HCT116 (cell line): ENCODE measurements around the gene SPIN1. TPM values are rescaled to one million over a fixed set of nuclear protein-coding genes. Genes with fewer than 3 reads are reported as not detected.

Experiments
- ATAC-seq: fragments of 200-7000 bp; cut with Tn5 transposase; 2 replicates; pipeline ENCODE4 v1.9.1; 2020; ENCODE audit warnings: mild to moderate bottlenecking, moderate library complexity
- BruUV-seq: library from RNA; stranded (reverse); fragments of 400-500 nt; replicated peaks from 2 replicates; lab custom pipeline; 2021; lab: Mats Ljungman, UMichigan
- CTCF ChIA-PET: fragments of 300-600 bp; sonication (Branson Sonifier 250); formaldehyde crosslinking; loops from one replicate; lab custom pipeline; 2021; ENCODE audit warnings: antibody characterized with exemption; lab: Charles Lee
- POLR2A ChIA-PET: fragments of 300-600, 350-600 bp; sonication (Branson Sonifier 250); formaldehyde crosslinking; loops from one replicate; lab custom pipeline; 2021; ENCODE audit warnings: antibody characterized with exemption; lab: Charles Lee
- RAD21 ChIA-PET, 2 experiments: fragments of 300-600 bp; sonication (Branson Sonifier 250); formaldehyde crosslinking; loops; one replicate each; lab custom pipeline; 2023; ENCODE audit warnings: low total read pairs in 2 of 2; ENCODE audit not compliant: uncharacterized antibody in 2 of 2, unreplicated experiment in 2 of 2, low non-redundant PET in 1 of 2; lab: Charles Lee
- DNase-seq: peaks from one replicate; pipeline ENCODE4 v3.0.0-alpha.2; 2010; ENCODE audit warnings: low read depth, low spot score
- H2AFZ ChIP-seq: fragments of 200-600 bp; shearing (Covaris generic), sonication (generic); 2 replicates; pipeline ENCODE4 v1.6.1; 2017; ENCODE audit warnings: low read depth, mixed run types, mixed read lengths, antibody characterized with exemption, low read length; ENCODE audit not compliant: poor library complexity, severe bottlenecking
- H3K27ac ChIP-seq: 2 replicates; pipeline ENCODE4 v1.5.1; 2012; ENCODE audit warnings: low read depth, low read length
- H3K27me3 ChIP-seq: fragments of 200-600 bp; sonication (generic); 2 replicates; pipeline ENCODE4 v1.6.1; 2016; ENCODE audit warnings: mixed run types, low read length, mixed read lengths; ENCODE audit not compliant: insufficient read depth
- H3K36me3 ChIP-seq, 2 experiments: fragments of 200-500 bp in 1 of 2; fragments of 200-600 bp in 1 of 2; sonication (Bioruptor generic) in 1 of 2; sonication (generic) in 1 of 2; 2 replicates each; pipeline versions ENCODE4 v1.5.1 to v1.6.1; 2014 to 2016; ENCODE audit warnings: low read length in 2 of 2, inconsistent platforms in 1 of 2, mixed read lengths in 1 of 2, mixed run types in 1 of 2; ENCODE audit not compliant: insufficient read depth in 2 of 2, control insufficient read depth in 1 of 2
- H3K4me1 ChIP-seq, 2 experiments: fragments of 200-600 bp in 1 of 2; sonication (generic) in 1 of 2; 2 replicates each; pipeline versions ENCODE4 v1.5.1 to v1.6.1; 2012 to 2017; ENCODE audit warnings: low read length in 2 of 2, inconsistent platforms in 1 of 2, mild to moderate bottlenecking in 1 of 2, mixed read lengths in 1 of 2, mixed run types in 1 of 2, moderate library complexity in 1 of 2; ENCODE audit not compliant: insufficient read depth in 2 of 2, control insufficient read depth in 1 of 2
- H3K4me2 ChIP-seq: fragments of 200-600 bp; sonication (generic); 2 replicates; pipeline ENCODE4 v1.6.1; 2017; ENCODE audit warnings: mixed run types, low read length, mixed read lengths
- H3K4me3 ChIP-seq, 2 experiments: fragments of 200-600 bp in 1 of 2; sonication (generic) in 1 of 2; replicated peaks in 1 of 2; 2 replicates each; pipeline ENCODE4 v1.5.1; 2011 to 2016; ENCODE audit warnings: low read length in 2 of 2, control low read depth in 1 of 2, low read depth in 1 of 2, mild to moderate bottlenecking in 1 of 2, mixed read lengths in 1 of 2, mixed run types in 1 of 2
- H3K79me2 ChIP-seq: fragments of 200-600 bp; sonication (generic); 2 replicates; pipeline ENCODE4 v1.6.1; 2017; ENCODE audit warnings: mild to moderate bottlenecking, mixed run types, low read length, moderate library complexity, mixed read lengths; ENCODE audit not compliant: insufficient read depth
- H3K9ac ChIP-seq: fragments of 200-600 bp; sonication (generic); 2 replicates; pipeline ENCODE4 v1.6.1; 2016; ENCODE audit warnings: low read length, mixed read lengths
- H3K9me2 ChIP-seq: fragments of 200-600 bp; sonication (generic), shearing (Covaris generic); 2 replicates; pipeline ENCODE4 v1.6.1; 2017; ENCODE audit warnings: mixed run types, mild to moderate bottlenecking, moderate library complexity; ENCODE audit not compliant: insufficient read depth
- H3K9me3 ChIP-seq, 2 experiments: fragments of 200-500 bp in 1 of 2; fragments of 200-600 bp in 1 of 2; sonication (Bioruptor generic) in 1 of 2; sonication (generic) in 1 of 2; 2 replicates each; pipeline ENCODE4 v1.6.1; 2014 to 2017; ENCODE audit warnings: low read length in 2 of 2, mixed read lengths in 2 of 2, inconsistent platforms in 1 of 2, low read depth in 1 of 2, mild to moderate bottlenecking in 1 of 2, mixed run types in 1 of 2, moderate library complexity in 1 of 2; ENCODE audit not compliant: control insufficient read depth in 1 of 2, insufficient read depth in 1 of 2
- H4K20me1 ChIP-seq: fragments of 200-600 bp; sonication (generic), shearing (Covaris generic); 2 replicates; pipeline ENCODE4 v1.6.1; 2017; ENCODE audit warnings: mixed run types, mild to moderate bottlenecking, moderate library complexity; ENCODE audit not compliant: insufficient read depth
- CBX3 ChIP-seq: IDR thresholded peaks from 2 replicates; pipeline ENCODE4 v1.6.1; 2012; ENCODE audit warnings: low read depth
- CEBPB ChIP-seq: IDR thresholded peaks from 2 replicates; pipeline ENCODE4 v1.6.1; 2012; ENCODE audit warnings: low read depth
- EGR1 ChIP-seq: IDR thresholded peaks from 2 replicates; pipeline ENCODE4 v1.6.1; 2012; ENCODE audit warnings: low read depth
- ELF1 ChIP-seq: IDR thresholded peaks from 2 replicates; pipeline ENCODE4 v1.6.1; 2012; ENCODE audit warnings: low read depth, borderline replicate concordance
- EZH2 ChIP-seq: fragments of 200-600 bp; sonication (generic); IDR thresholded peaks from 2 replicates; pipeline ENCODE4 v1.6.1; 2017; ENCODE audit warnings: antibody characterized with exemption, mixed run types
- FOSL1 ChIP-seq: IDR thresholded peaks from 2 replicates; pipeline ENCODE4 v1.6.1; 2012; ENCODE audit warnings: low read depth
- JUND ChIP-seq: IDR thresholded peaks from 2 replicates; pipeline ENCODE4 v1.6.1; 2012
- POLR2A ChIP-seq: IDR thresholded peaks from 2 replicates; pipeline ENCODE4 v1.7.0; 2011; ENCODE audit warnings: borderline replicate concordance; ENCODE audit not compliant: insufficient read depth, insufficient read length; ENCODE audit errors: extremely low read depth
- SIN3A ChIP-seq: IDR thresholded peaks from 2 replicates; pipeline ENCODE4 v1.6.1; 2012; ENCODE audit warnings: low read depth
- SP1 ChIP-seq: IDR thresholded peaks from 2 replicates; pipeline ENCODE4 v1.6.1; 2012; ENCODE audit warnings: low read depth
- SRF ChIP-seq: IDR thresholded peaks from 2 replicates; pipeline ENCODE4 v1.6.1; 2012; ENCODE audit warnings: low read depth
- TCF7L2 ChIP-seq: IDR thresholded peaks from 2 replicates; pipeline ENCODE4 v1.7.0; 2011; ENCODE audit warnings: borderline replicate concordance, inconsistent platforms; ENCODE audit not compliant: insufficient read depth, insufficient read length; ENCODE audit errors: extremely low read depth
- ZFX ChIP-seq: fragments of 450-650 bp; IDR thresholded peaks from 2 replicates; pipeline ENCODE4 v1.6.1; 2017
- ZNF274 ChIP-seq: fragments of 200-500 bp; sonication (Bioruptor generic); IDR thresholded peaks from 2 replicates; pipeline ENCODE4 v1.6.1; 2014; ENCODE audit warnings: mild to moderate bottlenecking, low read depth, low read length, inconsistent platforms
- intact Hi-C: fragments of 100-400 bp; cut with micrococcal nuclease; formaldehyde crosslinking; loops from 2 replicates; pipeline ENCODE4 v1.10.0; 2022
- total RNA-seq: library from RNA; stranded (reverse); gene quantifications from one replicate; pipeline ENCODE4 v1.2.1, GENCODE V29; 2021; ENCODE audit not compliant: unreplicated experiment
- TF ChIP-seq, protein P1 (sequence below), 3 experiments: fragments of 200-600 bp in 1 of 3; sonication (generic) in 1 of 3; IDR thresholded peaks in 2 of 3; conservative IDR thresholded peaks in 1 of 3; 2 replicates each; pipeline ENCODE4 v1.5.1; 2012 to 2017; ENCODE audit warnings: low read depth in 2 of 3, low read length in 2 of 3, antibody characterized with exemption in 1 of 3, borderline replicate concordance in 1 of 3, control low read depth in 1 of 3, mild to moderate bottlenecking in 1 of 3, mixed read lengths in 1 of 3, mixed run types in 1 of 3, moderate library complexity in 1 of 3; ENCODE audit not compliant: insufficient read depth in 1 of 3
- TF ChIP-seq, protein P2 (sequence below): IDR thresholded peaks from 2 replicates; pipeline ENCODE4 v1.6.1; 2012

The SPIN1 gene
- total RNA-seq, 1 experiment from 2014 or later = 74.0 TPM

DNA sequence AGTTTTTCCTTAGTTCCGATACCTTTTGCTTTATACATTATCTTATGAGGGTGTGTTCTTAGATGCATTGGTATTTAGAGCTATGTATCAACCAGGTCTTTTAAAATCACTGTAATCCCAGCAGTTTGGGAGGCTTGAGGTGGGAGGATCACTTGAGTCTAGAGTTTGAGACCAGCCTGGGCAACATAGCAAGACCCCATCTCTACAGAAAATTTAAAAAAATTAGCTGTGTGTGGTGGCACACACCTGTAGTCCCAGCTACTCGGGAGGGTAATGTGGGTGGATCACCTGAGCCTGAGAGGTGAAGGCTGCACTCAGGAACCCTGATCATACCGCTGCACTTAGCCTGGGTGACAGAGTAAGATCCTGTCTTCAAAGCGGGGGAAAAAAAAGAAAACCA lies 15.1 kb downstream of the SPIN1 start:
- DNase-seq (no peak), ATAC-seq (no peak)
- no TSS peak for BruUV-seq
- TF ChIP-seq, protein P1, sequence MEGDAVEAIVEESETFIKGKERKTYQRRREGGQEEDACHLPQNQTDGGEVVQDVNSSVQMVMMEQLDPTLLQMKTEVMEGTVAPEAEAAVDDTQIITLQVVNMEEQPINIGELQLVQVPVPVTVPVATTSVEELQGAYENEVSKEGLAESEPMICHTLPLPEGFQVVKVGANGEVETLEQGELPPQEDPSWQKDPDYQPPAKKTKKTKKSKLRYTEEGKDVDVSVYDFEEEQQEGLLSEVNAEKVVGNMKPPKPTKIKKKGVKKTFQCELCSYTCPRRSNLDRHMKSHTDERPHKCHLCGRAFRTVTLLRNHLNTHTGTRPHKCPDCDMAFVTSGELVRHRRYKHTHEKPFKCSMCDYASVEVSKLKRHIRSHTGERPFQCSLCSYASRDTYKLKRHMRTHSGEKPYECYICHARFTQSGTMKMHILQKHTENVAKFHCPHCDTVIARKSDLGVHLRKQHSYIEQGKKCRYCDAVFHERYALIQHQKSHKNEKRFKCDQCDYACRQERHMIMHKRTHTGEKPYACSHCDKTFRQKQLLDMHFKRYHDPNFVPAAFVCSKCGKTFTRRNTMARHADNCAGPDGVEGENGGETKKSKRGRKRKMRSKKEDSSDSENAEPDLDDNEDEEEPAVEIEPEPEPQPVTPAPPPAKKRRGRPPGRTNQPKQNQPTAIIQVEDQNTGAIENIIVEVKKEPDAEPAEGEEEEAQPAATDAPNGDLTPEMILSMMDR (IDR thresholded peaks at IDR 0.05 in 2 of 3, conservative IDR thresholded peaks at IDR 0.05 in 1 of 3; ENCODE audit: borderline replicate concordance in 1 of 3, insufficient read depth in 1 of 3, low read depth in 2 of 3, low read length in 2 of 3) = no peak
- TF ChIP-seq SIN3A (no peak), ELF1 (no peak), SP1 (no peak), ZNF274 (no peak)
- H3K27ac ChIP-seq = no peak overlapping the region
- no peak overlapping the region for H3K9ac ChIP-seq
- ChIA-PET RAD21 (no interaction called here), POLR2A (no interaction called here), CTCF (no interaction called here)
- peaks cover 6% of the 10 kb centered on the region; the same call in 1 of the 2 replicates for H4K20me1 ChIP-seq
- H3K27me3 ChIP-seq = no peaks in the 10 kb centered on the region
- intact Hi-C loops = no loop called here
- no peak overlapping the region for H3K4me2 ChIP-seq
- H2AFZ ChIP-seq = no peak overlapping the region
- H3K4me1 ChIP-seq = peaks cover 9 to 20% of the 10 kb centered on the region in 2 experiments; a peak in 3 of 4 replicates
- H3K4me3 ChIP-seq = no peak overlapping the region
- H3K9me3 ChIP-seq = no peaks in the 10 kb centered on the region
- H3K36me3 ChIP-seq = no peaks in the 10 kb centered on the region
- H3K9me2 ChIP-seq = no peaks in the 10 kb centered on the region
- H3K79me2 ChIP-seq = peaks cover 96% of the 10 kb centered on the region

DNA sequence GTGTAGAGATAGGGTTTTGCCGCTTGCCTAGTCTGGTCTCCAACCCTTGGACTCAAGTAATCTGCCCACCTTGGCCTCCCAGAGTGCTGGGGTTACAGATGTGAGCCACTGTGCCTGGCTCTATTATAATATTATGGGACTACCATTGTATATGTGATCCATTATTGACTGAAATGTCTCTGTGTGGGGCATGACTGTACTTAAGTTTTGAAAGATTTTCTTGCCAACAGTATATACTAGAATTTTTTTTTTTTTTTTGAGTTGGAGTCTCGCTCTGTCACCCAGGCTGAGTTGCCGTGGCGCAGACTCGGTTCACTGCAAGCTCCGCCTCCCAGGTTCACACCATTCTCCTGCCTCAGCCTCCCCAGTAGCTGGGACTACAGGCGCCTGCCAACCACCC lies 17.8 kb downstream of the SPIN1 start:
- Histone ChIP-seq H3K9ac (no peak overlapping the region), H3K4me1 (no peaks in the 10 kb centered on the region), H2AFZ (no peak overlapping the region), H3K79me2 (peaks cover 94% of the 10 kb centered on the region), H3K4me3 (no peak overlapping the region), H3K9me3 (no peaks in the 10 kb centered on the region), H3K27me3 (no peaks in the 10 kb centered on the region), H3K27ac (no peak overlapping the region), H3K36me3 (no peaks in the 10 kb centered on the region), H4K20me1 (peaks cover 6% of the 10 kb centered on the region; the same call in 1 of the 2 replicates), H3K9me2 (no peaks in the 10 kb centered on the region), H3K4me2 (no peak overlapping the region)
- ChIA-PET RAD21 (no interaction called here), CTCF (no interaction called here), POLR2A (no interaction called here)
- no TSS peak for BruUV-seq
- ATAC-seq (no peak), DNase-seq (no peak)
- intact Hi-C loops = no loop called here
- TF ChIP-seq ZFX (no peak), FOSL1 (no peak), EGR1 (no peak), ELF1 (no peak), POLR2A (no peak), CBX3 (no peak), SP1 (no peak), JUND (no peak), EZH2 (no peak), SRF (no peak), CEBPB (no peak), TCF7L2 (no peak)
- TF ChIP-seq, protein P1 (IDR thresholded peaks at IDR 0.05 in 2 of 3, conservative IDR thresholded peaks at IDR 0.05 in 1 of 3; ENCODE audit: borderline replicate concordance in 1 of 3, insufficient read depth in 1 of 3, low read depth in 2 of 3, low read length in 2 of 3) = no peak
- TF ChIP-seq, protein P2, sequence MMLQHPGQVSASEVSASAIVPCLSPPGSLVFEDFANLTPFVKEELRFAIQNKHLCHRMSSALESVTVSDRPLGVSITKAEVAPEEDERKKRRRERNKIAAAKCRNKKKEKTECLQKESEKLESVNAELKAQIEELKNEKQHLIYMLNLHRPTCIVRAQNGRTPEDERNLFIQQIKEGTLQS = no peak
